Renal cortical epithelial cell (primary cell): Measurements from ENCODE around the gene STK35. TPM values are rescaled to one million over a fixed set of nuclear protein-coding genes. Genes with fewer than 3 reads are reported as not detected.
A peak's percentile ranks its signal among the peaks of the same experiment; 100 is the strongest.

Experiments
- DNase-seq: peaks from one replicate; pipeline ENCODE4 v3.0.0-alpha.2; 2011; ENCODE audit warnings: low read depth
- total RNA-seq: library from RNA; depleted of rRNA; stranded (reverse); fragments of >200 nt; gene quantifications from 2 replicates; pipeline ENCODE4 v1.2.3, GENCODE V29; 2014

Gene STK35
- total RNA-seq, 1 donor from 2014 or later = 36.2 TPM

- DNase-seq = no peak
Measured at GRCh38 chr20:2104236-2104635, 2.6 kb downstream of the STK35 start.

- DNase-seq = no peak
Measured at GRCh38 chr20:2108498-2108897, 6.9 kb downstream of the STK35 start.

- DNase-seq = peak; percentile 88
Measured at GRCh38 chr20:2108987-2109386, 7.4 kb downstream of the STK35 start.

GRCh38 chr20:2109425-2110210 lies 8.0 kb downstream of the STK35 start:
- peak; percentile 48 for DNase-seq

- DNase-seq = no peak
Measured at GRCh38 chr20:2112910-2113309, 11.3 kb downstream of the STK35 start.

GRCh38 chr20:2114127-2114959 lies 12.7 kb downstream of the STK35 start:
- DNase-seq = no peak

GRCh38 chr20:2114990-2115681 lies 13.5 kb downstream of the STK35 start:
- DNase-seq = no peak

GRCh38 chr20:2116170-2116940 lies 14.7 kb downstream of the STK35 start:
- DNase-seq = no peak

- DNase-seq = peak; percentile 51
Measured at GRCh38 chr20:2118783-2119182, 17.2 kb downstream of the STK35 start.

GRCh38 chr20:2122936-2123335 lies 21.3 kb downstream of the STK35 start:
- no peak for DNase-seq

- DNase-seq = no peak
Measured at GRCh38 chr20:2123720-2124119, 22.1 kb downstream of the STK35 start.

- DNase-seq = no peak
Measured at GRCh38 chr20:2124564-2125213, 23.1 kb downstream of the STK35 start.

GRCh38 chr20:2125474-2126112 lies 24.0 kb downstream of the STK35 start:
- DNase-seq = no peak

- no peak for DNase-seq
Measured at GRCh38 chr20:2127238-2127637, 25.6 kb downstream of the STK35 start.

GRCh38 chr20:2128542-2128941 lies 26.9 kb downstream of the STK35 start:
- DNase-seq = no peak

- DNase-seq = no peak
Measured at GRCh38 chr20:2130062-2130591, 28.5 kb downstream of the STK35 start.

GRCh38 chr20:2130683-2131082 lies 29.1 kb downstream of the STK35 start:
- no peak for DNase-seq

- DNase-seq = peak; percentile 57
Measured at GRCh38 chr20:2131366-2131765, 29.7 kb downstream of the STK35 start.

- no peak for DNase-seq
Measured at GRCh38 chr20:2132461-2132901, 30.9 kb downstream of the STK35 start.
